ENCODE results near the gene ALS2CL.

DNA sequence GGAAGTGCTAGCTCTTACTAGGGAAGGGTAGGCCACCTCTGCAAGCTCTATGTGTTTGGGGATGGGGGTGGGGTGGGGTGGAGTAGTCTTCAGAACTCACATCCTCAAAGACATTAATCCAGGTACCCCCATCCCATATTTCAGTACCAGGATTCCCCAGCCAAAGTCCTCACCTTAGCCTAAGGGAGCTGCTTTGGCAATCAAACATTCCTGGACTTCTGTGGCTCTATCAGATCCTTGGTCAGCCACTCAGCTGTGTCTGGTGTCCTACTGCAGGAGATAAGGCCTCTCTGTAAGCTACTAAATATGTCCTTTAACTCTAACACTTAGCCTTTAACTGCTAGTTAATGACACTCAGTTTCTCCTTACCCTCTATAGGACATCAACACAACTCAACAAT lies 54.3 kb downstream of the ALS2CL start:
- TF ChIP-seq, protein P1, sequence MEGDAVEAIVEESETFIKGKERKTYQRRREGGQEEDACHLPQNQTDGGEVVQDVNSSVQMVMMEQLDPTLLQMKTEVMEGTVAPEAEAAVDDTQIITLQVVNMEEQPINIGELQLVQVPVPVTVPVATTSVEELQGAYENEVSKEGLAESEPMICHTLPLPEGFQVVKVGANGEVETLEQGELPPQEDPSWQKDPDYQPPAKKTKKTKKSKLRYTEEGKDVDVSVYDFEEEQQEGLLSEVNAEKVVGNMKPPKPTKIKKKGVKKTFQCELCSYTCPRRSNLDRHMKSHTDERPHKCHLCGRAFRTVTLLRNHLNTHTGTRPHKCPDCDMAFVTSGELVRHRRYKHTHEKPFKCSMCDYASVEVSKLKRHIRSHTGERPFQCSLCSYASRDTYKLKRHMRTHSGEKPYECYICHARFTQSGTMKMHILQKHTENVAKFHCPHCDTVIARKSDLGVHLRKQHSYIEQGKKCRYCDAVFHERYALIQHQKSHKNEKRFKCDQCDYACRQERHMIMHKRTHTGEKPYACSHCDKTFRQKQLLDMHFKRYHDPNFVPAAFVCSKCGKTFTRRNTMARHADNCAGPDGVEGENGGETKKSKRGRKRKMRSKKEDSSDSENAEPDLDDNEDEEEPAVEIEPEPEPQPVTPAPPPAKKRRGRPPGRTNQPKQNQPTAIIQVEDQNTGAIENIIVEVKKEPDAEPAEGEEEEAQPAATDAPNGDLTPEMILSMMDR (IDR thresholded peaks at IDR 0.05): no peak
- no peak for TF ChIP-seq POLR2A (IDR thresholded peaks at IDR 0.05)

Data from ovary (tissue), 3 donors.